ENCODE results near the gene MXRA5. TPM values are rescaled to one million over a fixed set of nuclear protein-coding genes. Genes with fewer than 3 reads are reported as not detected.

The MXRA5 gene
- total and polyA plus RNA-seq, 2 donors (not counting 3 experiments of a cell fraction or from before 2014, with no cell fraction given), result not detected

GRCh38 chrX:3371163-3371562 lies 24.7 kb upstream of the MXRA5 start:
- Histone ChIP-seq H4K20me1 (replicated peaks; ENCODE audit: control insufficient read depth, extremely low read depth, insufficient read depth, low read length) (no peaks in the 10 kb centered on the region), H3K9me3 (replicated peaks; ENCODE audit: control insufficient read depth, insufficient read depth, low read length) (no peaks in the 10 kb centered on the region), H3K4me2 (ENCODE audit: insufficient read depth, low read length) (no peak overlapping the region), H3K9ac (replicated peaks; ENCODE audit: extremely low read depth, insufficient read depth, low read length) (no peak overlapping the region), H3K4me1 (ENCODE audit: control insufficient read depth, extremely low read depth, insufficient read depth, low read length) (no peaks in the 10 kb centered on the region), H2AFZ (ENCODE audit: low read depth, low read length) (no peak overlapping the region), H3K4me3 (replicated peaks in 1 of 3; ENCODE audit: insufficient read depth in 1 of 3, low read depth in 1 of 3, low read length in 3 of 3) (no peak overlapping the region), H3K79me2 (ENCODE audit: control insufficient read depth, insufficient read depth, low read length) (no peaks in the 10 kb centered on the region), H3K9me1 (replicated peaks; ENCODE audit: control insufficient read depth, extremely low read depth, insufficient read depth, low read length) (no peaks in the 10 kb centered on the region), H3K27ac (ENCODE audit: insufficient read depth, low read depth, low read length) (no peak overlapping the region), H3K27me3 (ENCODE audit: control insufficient read depth in 2 of 2, insufficient read depth in 2 of 2, low read length in 2 of 2) (no peaks in the 10 kb centered on the region), H3K36me3 (ENCODE audit: control insufficient read depth in 2 of 2, extremely low read depth in 1 of 2, insufficient read depth in 2 of 2, low read length in 2 of 2) (no peaks in the 10 kb centered on the region)
- TF ChIP-seq FOS (IDR thresholded peaks at IDR 0.05; ENCODE audit: borderline replicate concordance, insufficient read depth, low read length) (no peak), EZH2 (IDR thresholded peaks at IDR 0.05; ENCODE audit: borderline replicate concordance, low read depth, low read length, severe bottlenecking) (no peak), JUN (IDR thresholded peaks at IDR 0.05; ENCODE audit: borderline replicate concordance, insufficient read depth, insufficient read length, low read depth) (no peak), POLR2AphosphoS5 (IDR thresholded peaks at IDR 0.05; ENCODE audit: insufficient read depth, low read depth, low read length) (no peak)
- ChIA-PET POLR2A (no interaction called here), CTCF (no interaction called here)
- no peak for FAIRE-seq
- dilution Hi-C loops (cut with MboI; ENCODE audit: extremely low pct_ligation_motif_present, low sequenced_read_pairs) (no loop called here), intact Hi-C loops (cut with micrococcal nuclease) (no loop called here)
- DNase-seq (ENCODE audit: low read depth, low spot score), result no peak
- BruUV-seq (replicated peaks), result no TSS peak

- no peak overlapping the region for H3K4me2 ChIP-seq (ENCODE audit: insufficient read depth, low read length)
- no peaks in the 10 kb centered on the region for H4K20me1 ChIP-seq (replicated peaks; ENCODE audit: control insufficient read depth, extremely low read depth, insufficient read depth, low read length)
- H2AFZ ChIP-seq (ENCODE audit: low read depth, low read length), result no peak overlapping the region
- ChIA-PET POLR2A (no interaction called here), CTCF (no interaction called here)
- H3K27me3 ChIP-seq (ENCODE audit: control insufficient read depth in 2 of 2, insufficient read depth in 2 of 2, low read length in 2 of 2), result no peaks in the 10 kb centered on the region
- no TSS peak for BruUV-seq (replicated peaks)
- H3K9me1 ChIP-seq (replicated peaks; ENCODE audit: control insufficient read depth, extremely low read depth, insufficient read depth, low read length), result no peaks in the 10 kb centered on the region
- H3K4me3 ChIP-seq (replicated peaks in 1 of 3; ENCODE audit: insufficient read depth in 1 of 3, low read depth in 1 of 3, low read length in 3 of 3), result no peak overlapping the region
- H3K4me1 ChIP-seq (ENCODE audit: control insufficient read depth, extremely low read depth, insufficient read depth, low read length), result no peaks in the 10 kb centered on the region
- TF ChIP-seq GATA2 (IDR thresholded peaks at IDR 0.05; ENCODE audit: insufficient read depth, insufficient read length, low read depth, low read length), result no peak
- no peak for TF ChIP-seq POLR2A (IDR thresholded peaks at IDR 0.05; ENCODE audit: low read depth, low read length)
- no peak for TF ChIP-seq FOS (IDR thresholded peaks at IDR 0.05; ENCODE audit: borderline replicate concordance, insufficient read depth, low read length)
- no peak for TF ChIP-seq POLR2AphosphoS5 (IDR thresholded peaks at IDR 0.05; ENCODE audit: insufficient read depth, low read depth, low read length)
- TF ChIP-seq MYC (IDR thresholded peaks at IDR 0.05; ENCODE audit: low read depth, low read length), result no peak
- TF ChIP-seq MAX (IDR thresholded peaks at IDR 0.05; ENCODE audit: insufficient read depth, insufficient read length), result no peak
- no peak for TF ChIP-seq CTCF (IDR thresholded peaks at IDR 0.05; ENCODE audit: extremely low read depth in 1 of 2, insufficient read depth in 1 of 2, low read depth in 1 of 2, low read length in 2 of 2)
- TF ChIP-seq JUN (IDR thresholded peaks at IDR 0.05; ENCODE audit: borderline replicate concordance, insufficient read depth, insufficient read length, low read depth), result no peak
- no peak for TF ChIP-seq EZH2 (IDR thresholded peaks at IDR 0.05; ENCODE audit: borderline replicate concordance, low read depth, low read length, severe bottlenecking)
- H3K9ac ChIP-seq (replicated peaks; ENCODE audit: extremely low read depth, insufficient read depth, low read length), result no peak overlapping the region
- dilution Hi-C loops (cut with MboI; ENCODE audit: extremely low pct_ligation_motif_present, low sequenced_read_pairs) (no loop called here), intact Hi-C loops (cut with micrococcal nuclease) (no loop called here)
- no peak overlapping the region for H3K27ac ChIP-seq (ENCODE audit: insufficient read depth, low read depth, low read length)
- no peaks in the 10 kb centered on the region for H3K9me3 ChIP-seq (replicated peaks; ENCODE audit: control insufficient read depth, insufficient read depth, low read length)
- no peaks in the 10 kb centered on the region for H3K36me3 ChIP-seq (ENCODE audit: control insufficient read depth in 2 of 2, extremely low read depth in 1 of 2, insufficient read depth in 2 of 2, low read length in 2 of 2)
- no peak for FAIRE-seq
- H3K79me2 ChIP-seq (ENCODE audit: control insufficient read depth, insufficient read depth, low read length), result no peaks in the 10 kb centered on the region
- no peak for DNase-seq (ENCODE audit: low read depth, low spot score)
Observed at GRCh38 chrX:3370656-3371055, 24.2 kb upstream of the MXRA5 start.
